ENCODE data around the gene HS6ST2. TPM values are rescaled to one million over a fixed set of nuclear protein-coding genes. Genes with fewer than 3 reads are reported as not detected.

Gene HS6ST2
- total RNA-seq, 1 donor from 2014 or later = 0.30 TPM

- no peaks in the 10 kb centered on the region for H3K36me3 Mint-ChIP-seq (ENCODE audit: low read depth)
- no peak for DNase-seq (ENCODE audit: low spot score)
- peaks cover 4% of the 10 kb centered on the region for H3K27me3 Mint-ChIP-seq (ENCODE audit: low read depth)
- intact Hi-C loops (cut with micrococcal nuclease) = loop anchor here (10.0 kb wide), 1 partner anchor 134 kb away; the partner anchor contains the start of gene MBNL3
- peaks cover 4% of the 10 kb centered on the region for H3K4me1 Mint-ChIP-seq (ENCODE audit: low read depth)
- H3K27ac Mint-ChIP-seq = no peak overlapping the region
- no peak overlapping the region for H3K4me3 Mint-ChIP-seq (ENCODE audit: low read depth)
- H3K9me3 Mint-ChIP-seq = no peaks in the 10 kb centered on the region
These were observed 339.6 kb downstream of the HS6ST2 start for GRCh38 chrX:132618810-132619209.

GRCh38 chrX:132615391-132616131 lies 342.9 kb downstream of the HS6ST2 start:
- Mint-ChIP-seq H3K36me3 (ENCODE audit: low read depth) (no peaks in the 10 kb centered on the region), H3K4me1 (ENCODE audit: low read depth) (no peaks in the 10 kb centered on the region), H3K9me3 (no peaks in the 10 kb centered on the region), H3K4me3 (ENCODE audit: low read depth) (no peak overlapping the region), H3K27ac (no peak overlapping the region), H3K27me3 (ENCODE audit: low read depth) (peaks cover 4% of the 10 kb centered on the region)
- intact Hi-C loops (cut with micrococcal nuclease) = loop anchor here (2.0 to 10.0 kb wide), 2 partner anchors 131 to 323 kb away; partner anchors contain the start of gene MBNL3
- peak; percentile 9 for DNase-seq (ENCODE audit: low spot score)

GRCh38 chrX:132614297-132614696 lies 344.1 kb downstream of the HS6ST2 start:
- Mint-ChIP-seq H3K27me3 (ENCODE audit: low read depth) (peaks cover 4% of the 10 kb centered on the region), H3K4me1 (ENCODE audit: low read depth) (no peaks in the 10 kb centered on the region), H3K9me3 (no peaks in the 10 kb centered on the region), H3K36me3 (ENCODE audit: low read depth) (no peaks in the 10 kb centered on the region), H3K27ac (no peak overlapping the region), H3K4me3 (ENCODE audit: low read depth) (no peak overlapping the region)
- intact Hi-C loops (cut with micrococcal nuclease) = loop anchor here (2.0 to 10.0 kb wide), 2 partner anchors 129 to 321 kb away; partner anchors contain the start of gene MBNL3
- DNase-seq (ENCODE audit: low spot score) = no peak

GRCh38 chrX:132613801-132614200 lies 344.6 kb downstream of the HS6ST2 start:
- intact Hi-C loops (cut with micrococcal nuclease) = loop anchor here (2.0 to 10.0 kb wide), 2 partner anchors 129 to 321 kb away; partner anchors contain the start of gene MBNL3
- Mint-ChIP-seq H3K9me3 (no peaks in the 10 kb centered on the region), H3K4me3 (ENCODE audit: low read depth) (no peak overlapping the region), H3K27ac (no peak overlapping the region), H3K36me3 (ENCODE audit: low read depth) (no peaks in the 10 kb centered on the region), H3K27me3 (ENCODE audit: low read depth) (peaks cover 9% of the 10 kb centered on the region), H3K4me1 (ENCODE audit: low read depth) (no peaks in the 10 kb centered on the region)
- DNase-seq (ENCODE audit: low spot score) = no peak

DNA sequence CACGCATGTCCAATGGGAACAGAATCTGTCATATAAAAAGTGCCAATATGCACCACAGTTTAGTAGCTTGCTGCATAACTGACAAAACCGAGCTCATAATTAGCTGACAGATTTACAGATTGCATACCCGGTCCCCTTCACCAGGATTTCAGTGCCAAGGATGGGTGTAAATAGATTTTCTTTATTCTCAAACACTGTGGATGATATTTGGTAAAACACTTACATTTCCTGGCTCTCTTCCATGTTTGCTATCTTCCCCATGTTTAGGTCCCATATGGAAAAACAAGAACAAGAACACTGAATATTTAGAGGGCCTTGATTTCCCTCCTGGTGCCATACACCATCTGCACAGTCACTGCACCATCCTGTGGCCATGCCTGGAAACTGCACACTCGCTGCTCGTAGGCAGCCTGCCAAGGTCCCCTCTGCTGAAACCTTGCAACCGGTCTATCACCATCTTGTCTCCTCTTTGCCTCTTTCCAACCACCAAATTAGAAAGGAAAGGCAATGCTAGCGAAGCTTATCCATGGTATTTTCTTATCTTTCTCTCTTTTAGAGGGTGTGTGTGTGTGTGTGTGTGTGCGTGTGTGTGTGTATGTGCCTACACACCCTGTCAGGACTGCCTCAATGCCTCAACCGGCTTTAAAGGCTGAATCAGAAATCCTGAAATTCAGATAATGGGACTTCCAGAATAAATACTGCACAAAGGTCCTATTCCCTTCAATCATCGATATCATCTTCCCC lies 345.4 kb downstream of the HS6ST2 start:
- no peaks in the 10 kb centered on the region for H3K4me1 Mint-ChIP-seq (ENCODE audit: low read depth)
- no peaks in the 10 kb centered on the region for H3K9me3 Mint-ChIP-seq
- intact Hi-C loops (cut with micrococcal nuclease) = loop anchor here (10.0 kb wide), 1 partner anchor 128 kb away; the partner anchor contains the start of gene MBNL3
- DNase-seq (ENCODE audit: low spot score) = peak; percentile 9
- H3K4me3 Mint-ChIP-seq (ENCODE audit: low read depth) = no peak overlapping the region
- peaks cover 11% of the 10 kb centered on the region for H3K27me3 Mint-ChIP-seq (ENCODE audit: low read depth)
- no peak overlapping the region for H3K27ac Mint-ChIP-seq
- H3K36me3 Mint-ChIP-seq (ENCODE audit: low read depth) = no peaks in the 10 kb centered on the region

GRCh38 chrX:132610536-132610935 lies 347.9 kb downstream of the HS6ST2 start:
- intact Hi-C loops (cut with micrococcal nuclease) = loop anchor here (10.0 kb wide), 1 partner anchor 126 kb away; the partner anchor contains the start of gene MBNL3
- Mint-ChIP-seq H3K4me3 (ENCODE audit: low read depth) (no peak overlapping the region), H3K27ac (no peak overlapping the region), H3K36me3 (ENCODE audit: low read depth) (no peaks in the 10 kb centered on the region), H3K9me3 (no peaks in the 10 kb centered on the region), H3K4me1 (ENCODE audit: low read depth) (no peaks in the 10 kb centered on the region), H3K27me3 (ENCODE audit: low read depth) (peaks cover 6% of the 10 kb centered on the region)
- no peak for DNase-seq (ENCODE audit: low spot score)

GRCh38 chrX:132609362-132609848 lies 349.0 kb downstream of the HS6ST2 start:
- Mint-ChIP-seq H3K9me3 (no peaks in the 10 kb centered on the region), H3K27me3 (ENCODE audit: low read depth) (peaks cover 6% of the 10 kb centered on the region), H3K4me3 (ENCODE audit: low read depth) (no peak overlapping the region), H3K27ac (no peak overlapping the region), H3K4me1 (ENCODE audit: low read depth) (no peaks in the 10 kb centered on the region), H3K36me3 (ENCODE audit: low read depth) (no peaks in the 10 kb centered on the region)
- DNase-seq (ENCODE audit: low spot score) = no peak
- intact Hi-C loops (cut with micrococcal nuclease) = no loop called here

GRCh38 chrX:132603700-132604286 lies 354.6 kb downstream of the HS6ST2 start:
- DNase-seq (ENCODE audit: low spot score) = no peak
- Mint-ChIP-seq H3K4me1 (ENCODE audit: low read depth) (no peaks in the 10 kb centered on the region), H3K27me3 (ENCODE audit: low read depth) (peaks cover 4% of the 10 kb centered on the region), H3K27ac (no peak overlapping the region), H3K36me3 (ENCODE audit: low read depth) (no peaks in the 10 kb centered on the region), H3K4me3 (ENCODE audit: low read depth) (no peak overlapping the region), H3K9me3 (no peaks in the 10 kb centered on the region)
- intact Hi-C loops (cut with micrococcal nuclease) = no loop called here

DNA sequence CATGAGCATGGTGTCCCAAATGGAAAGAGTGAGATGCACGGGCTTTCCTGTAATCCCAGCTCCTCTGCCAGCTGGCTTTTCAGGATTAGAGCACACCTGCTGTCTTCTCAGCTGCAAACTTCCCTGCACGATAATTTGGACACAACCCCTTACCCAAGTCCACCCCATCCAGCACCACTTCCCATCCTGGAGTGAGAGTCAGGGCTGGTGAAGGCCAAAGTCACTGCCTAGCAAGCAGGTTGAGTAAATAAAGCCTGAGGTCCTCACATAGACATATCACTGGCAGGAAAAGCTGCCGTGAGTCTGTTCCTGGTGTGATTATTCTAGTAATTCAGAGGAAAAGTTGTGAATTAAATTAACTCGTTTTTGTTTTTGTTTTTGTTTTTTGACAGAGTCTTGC lies 355.7 kb downstream of the HS6ST2 start:
- H3K27me3 Mint-ChIP-seq (ENCODE audit: low read depth) = peaks cover 2% of the 10 kb centered on the region
- H3K4me3 Mint-ChIP-seq (ENCODE audit: low read depth) = no peak overlapping the region
- DNase-seq (ENCODE audit: low spot score) = no peak
- H3K36me3 Mint-ChIP-seq (ENCODE audit: low read depth) = no peaks in the 10 kb centered on the region
- intact Hi-C loops (cut with micrococcal nuclease) = no loop called here
- H3K9me3 Mint-ChIP-seq = no peaks in the 10 kb centered on the region
- H3K27ac Mint-ChIP-seq = no peak overlapping the region
- no peaks in the 10 kb centered on the region for H3K4me1 Mint-ChIP-seq (ENCODE audit: low read depth)

DNA sequence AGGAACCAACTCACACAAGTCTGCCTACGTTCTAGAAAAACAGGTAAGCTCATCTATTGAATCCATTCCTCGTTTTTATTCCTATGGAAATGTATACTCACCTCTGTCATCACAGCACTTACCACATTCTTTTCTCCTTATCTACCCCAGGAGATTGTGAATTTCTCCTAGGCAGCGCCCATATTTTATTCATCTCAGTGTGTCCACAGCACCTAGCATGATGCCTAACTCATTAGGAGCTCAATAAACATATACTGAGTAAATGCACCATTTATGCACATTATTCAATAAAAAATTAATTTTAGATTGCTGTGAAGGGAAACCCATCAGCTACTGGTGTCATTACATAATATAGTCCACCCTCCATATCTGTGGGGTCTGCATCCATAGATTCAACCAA lies 363.4 kb downstream of the HS6ST2 start:
- Mint-ChIP-seq H3K36me3 (ENCODE audit: low read depth) (no peaks in the 10 kb centered on the region), H3K27ac (no peak overlapping the region), H3K9me3 (no peaks in the 10 kb centered on the region), H3K27me3 (ENCODE audit: low read depth) (no peaks in the 10 kb centered on the region), H3K4me3 (ENCODE audit: low read depth) (no peak overlapping the region), H3K4me1 (ENCODE audit: low read depth) (no peaks in the 10 kb centered on the region)
- no peak for DNase-seq (ENCODE audit: low spot score)
- intact Hi-C loops (cut with micrococcal nuclease) = no loop called here

GRCh38 chrX:132594129-132594528 lies 364.3 kb downstream of the HS6ST2 start:
- Mint-ChIP-seq H3K27ac (no peak overlapping the region), H3K4me3 (ENCODE audit: low read depth) (no peak overlapping the region), H3K9me3 (no peaks in the 10 kb centered on the region), H3K36me3 (ENCODE audit: low read depth) (no peaks in the 10 kb centered on the region), H3K4me1 (ENCODE audit: low read depth) (no peaks in the 10 kb centered on the region), H3K27me3 (ENCODE audit: low read depth) (no peaks in the 10 kb centered on the region)
- no peak for DNase-seq (ENCODE audit: low spot score)
- intact Hi-C loops (cut with micrococcal nuclease) = no loop called here

DNA sequence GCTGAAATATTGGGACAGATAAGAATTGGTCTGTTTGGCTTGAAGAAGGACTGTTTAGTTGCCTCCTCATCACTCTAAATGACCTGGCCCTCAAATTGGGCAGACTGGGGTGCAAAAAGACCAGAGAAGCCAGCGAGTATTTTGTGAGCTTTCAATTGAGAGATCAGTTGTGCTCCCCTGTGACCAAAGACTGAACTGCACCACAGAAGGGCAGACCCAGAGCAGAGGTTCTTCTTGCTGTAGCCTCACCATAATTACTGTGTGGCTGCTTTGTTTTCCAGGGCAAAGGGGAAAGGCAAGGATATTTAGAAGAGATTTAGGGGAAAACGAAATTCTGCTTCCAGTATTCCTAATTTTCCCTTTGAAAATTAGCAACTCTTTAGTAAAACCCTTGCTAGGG lies 365.5 kb downstream of the HS6ST2 start:
- H3K36me3 Mint-ChIP-seq (ENCODE audit: low read depth) = no peaks in the 10 kb centered on the region
- H3K4me3 Mint-ChIP-seq (ENCODE audit: low read depth) = no peak overlapping the region
- no peaks in the 10 kb centered on the region for H3K9me3 Mint-ChIP-seq
- no peaks in the 10 kb centered on the region for H3K27me3 Mint-ChIP-seq (ENCODE audit: low read depth)
- H3K4me1 Mint-ChIP-seq (ENCODE audit: low read depth) = no peaks in the 10 kb centered on the region
- no peak overlapping the region for H3K27ac Mint-ChIP-seq
- DNase-seq (ENCODE audit: low spot score) = no peak
- intact Hi-C loops (cut with micrococcal nuclease) = no loop called here
